Measurements from ENCODE around the gene SDCBP2.

DNA sequence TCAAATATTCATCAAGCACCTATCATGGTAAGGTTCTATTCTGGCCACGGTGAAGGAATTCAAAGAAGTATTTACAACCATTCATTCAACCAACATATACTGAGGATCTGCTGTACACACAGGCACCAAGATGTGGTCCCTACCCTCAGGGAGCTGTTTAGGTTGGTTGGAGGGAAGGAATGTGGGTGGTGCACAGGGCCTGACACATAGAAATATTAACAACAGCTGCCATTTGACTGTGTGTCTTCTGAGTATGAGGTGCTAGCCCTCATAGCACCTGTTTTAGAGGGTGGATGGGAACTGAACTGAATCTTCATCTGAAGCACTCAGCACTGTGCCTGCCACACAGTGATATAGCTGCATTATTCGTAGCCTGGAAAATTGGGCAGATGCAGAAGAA lies 55.6 kb downstream of the SDCBP2 start:
- TF ChIP-seq, protein P1, sequence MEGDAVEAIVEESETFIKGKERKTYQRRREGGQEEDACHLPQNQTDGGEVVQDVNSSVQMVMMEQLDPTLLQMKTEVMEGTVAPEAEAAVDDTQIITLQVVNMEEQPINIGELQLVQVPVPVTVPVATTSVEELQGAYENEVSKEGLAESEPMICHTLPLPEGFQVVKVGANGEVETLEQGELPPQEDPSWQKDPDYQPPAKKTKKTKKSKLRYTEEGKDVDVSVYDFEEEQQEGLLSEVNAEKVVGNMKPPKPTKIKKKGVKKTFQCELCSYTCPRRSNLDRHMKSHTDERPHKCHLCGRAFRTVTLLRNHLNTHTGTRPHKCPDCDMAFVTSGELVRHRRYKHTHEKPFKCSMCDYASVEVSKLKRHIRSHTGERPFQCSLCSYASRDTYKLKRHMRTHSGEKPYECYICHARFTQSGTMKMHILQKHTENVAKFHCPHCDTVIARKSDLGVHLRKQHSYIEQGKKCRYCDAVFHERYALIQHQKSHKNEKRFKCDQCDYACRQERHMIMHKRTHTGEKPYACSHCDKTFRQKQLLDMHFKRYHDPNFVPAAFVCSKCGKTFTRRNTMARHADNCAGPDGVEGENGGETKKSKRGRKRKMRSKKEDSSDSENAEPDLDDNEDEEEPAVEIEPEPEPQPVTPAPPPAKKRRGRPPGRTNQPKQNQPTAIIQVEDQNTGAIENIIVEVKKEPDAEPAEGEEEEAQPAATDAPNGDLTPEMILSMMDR (IDR thresholded peaks at IDR 0.05; ENCODE audit: control extremely low read depth in 1 of 3, insufficient read depth in 1 of 3, low read depth in 1 of 3, low read length in 3 of 3), result no peak
- no peak for TF ChIP-seq EZH2 (IDR thresholded peaks at IDR 0.05; ENCODE audit: low read depth, low read length, severe bottlenecking)
- TF ChIP-seq ZNF274 (IDR thresholded peaks at IDR 0.05; ENCODE audit: borderline replicate concordance, extremely low read depth, low read length), result no peak
- TF ChIP-seq, protein P2, sequence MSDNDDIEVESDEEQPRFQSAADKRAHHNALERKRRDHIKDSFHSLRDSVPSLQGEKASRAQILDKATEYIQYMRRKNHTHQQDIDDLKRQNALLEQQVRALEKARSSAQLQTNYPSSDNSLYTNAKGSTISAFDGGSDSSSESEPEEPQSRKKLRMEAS (IDR thresholded peaks at IDR 0.05), result no peak
- TF ChIP-seq EP300 (IDR thresholded peaks at IDR 0.05; ENCODE audit: borderline replicate concordance in 1 of 2, low read depth in 2 of 2, low read length in 2 of 2), result no peak
- no peak for TF ChIP-seq BACH1 (IDR thresholded peaks at IDR 0.05; ENCODE audit: low read length)
- TF ChIP-seq SAP30 (IDR thresholded peaks at IDR 0.05; ENCODE audit: insufficient read depth, insufficient replicate concordance, low read length), result no peak
- no peak for TF ChIP-seq CEBPB (IDR thresholded peaks at IDR 0.05; ENCODE audit: low read depth, low read length)

Data from H1 (cell line).